ENCODE measurements around the gene RRP8. TPM values are rescaled to one million over a fixed set of nuclear protein-coding genes. Genes with fewer than 3 reads are reported as not detected.

The RRP8 gene
- total RNA-seq, 1 experiment from 2014 or later = 17.4 TPM

GRCh38 chr11:6632116-6633073 is 29.0 kb upstream of the RRP8 start:
- Mint-ChIP-seq H3K9me3 (ENCODE audit: low read depth, unreplicated experiment) (no peaks in the 10 kb centered on the region), H3K27me3 (ENCODE audit: unreplicated experiment) (peaks cover 23% of the 10 kb centered on the region), H3K27ac (ENCODE audit: unreplicated experiment) (no peak overlapping the region), H3K4me3 (ENCODE audit: low read depth, unreplicated experiment) (no peak overlapping the region), H3K36me3 (ENCODE audit: insufficient read depth, unreplicated experiment) (peaks cover 5% of the 10 kb centered on the region), H3K4me1 (ENCODE audit: low read depth, unreplicated experiment) (no peaks in the 10 kb centered on the region)
- DNase-seq = no peak
- CTCF ChIA-PET = no interaction called here
- intact Hi-C loops (cut with micrococcal nuclease; ENCODE audit: unreplicated experiment) = no loop called here
- BruUV-seq (replicated peaks) = no TSS peak
- no peak for TF ChIP-seq CTCF (IDR thresholded peaks at IDR 0.05; ENCODE audit: unreplicated experiment)

GRCh38 chr11:6631361-6631890 is 28.0 kb upstream of the RRP8 start:
- H3K4me3 Mint-ChIP-seq (ENCODE audit: low read depth, unreplicated experiment) = no peak overlapping the region
- TF ChIP-seq CTCF (IDR thresholded peaks at IDR 0.05; ENCODE audit: unreplicated experiment) = no peak
- no peaks in the 10 kb centered on the region for H3K9me3 Mint-ChIP-seq (ENCODE audit: low read depth, unreplicated experiment)
- peaks cover 32% of the 10 kb centered on the region for H3K27me3 Mint-ChIP-seq (ENCODE audit: unreplicated experiment)
- H3K27ac Mint-ChIP-seq (ENCODE audit: unreplicated experiment) = no peak overlapping the region
- no peak for DNase-seq
- H3K4me1 Mint-ChIP-seq (ENCODE audit: low read depth, unreplicated experiment) = no peaks in the 10 kb centered on the region
- peaks cover 5% of the 10 kb centered on the region for H3K36me3 Mint-ChIP-seq (ENCODE audit: insufficient read depth, unreplicated experiment)
- no TSS peak for BruUV-seq (replicated peaks)
- CTCF ChIA-PET = no interaction called here
- intact Hi-C loops (cut with micrococcal nuclease; ENCODE audit: unreplicated experiment) = no loop called here

GRCh38 chr11:6630632-6631291 is 27.3 kb upstream of the RRP8 start:
- TF ChIP-seq CTCF (IDR thresholded peaks at IDR 0.05; ENCODE audit: unreplicated experiment) = no peak
- no peak for DNase-seq
- no TSS peak for BruUV-seq (replicated peaks)
- no peaks in the 10 kb centered on the region for H3K9me3 Mint-ChIP-seq (ENCODE audit: low read depth, unreplicated experiment)
- H3K36me3 Mint-ChIP-seq (ENCODE audit: insufficient read depth, unreplicated experiment) = peaks cover 5% of the 10 kb centered on the region
- no peak overlapping the region for H3K27ac Mint-ChIP-seq (ENCODE audit: unreplicated experiment)
- H3K4me1 Mint-ChIP-seq (ENCODE audit: low read depth, unreplicated experiment) = no peaks in the 10 kb centered on the region
- no peak overlapping the region for H3K4me3 Mint-ChIP-seq (ENCODE audit: low read depth, unreplicated experiment)
- H3K27me3 Mint-ChIP-seq (ENCODE audit: unreplicated experiment) = peaks cover 39% of the 10 kb centered on the region
- intact Hi-C loops (cut with micrococcal nuclease; ENCODE audit: unreplicated experiment) = no loop called here
- CTCF ChIA-PET = no interaction called here

- intact Hi-C loops (cut with micrococcal nuclease; ENCODE audit: unreplicated experiment) = no loop called here
- H3K27ac Mint-ChIP-seq (ENCODE audit: unreplicated experiment) = no peak overlapping the region
- TF ChIP-seq CTCF (IDR thresholded peaks at IDR 0.05; ENCODE audit: unreplicated experiment) = no peak
- no peaks in the 10 kb centered on the region for H3K9me3 Mint-ChIP-seq (ENCODE audit: low read depth, unreplicated experiment)
- CTCF ChIA-PET = no interaction called here
- H3K4me1 Mint-ChIP-seq (ENCODE audit: low read depth, unreplicated experiment) = no peaks in the 10 kb centered on the region
- peaks cover 5% of the 10 kb centered on the region for H3K36me3 Mint-ChIP-seq (ENCODE audit: insufficient read depth, unreplicated experiment)
- no peak overlapping the region for H3K4me3 Mint-ChIP-seq (ENCODE audit: low read depth, unreplicated experiment)
- H3K27me3 Mint-ChIP-seq (ENCODE audit: unreplicated experiment) = peaks cover 39% of the 10 kb centered on the region
- BruUV-seq (replicated peaks) = no TSS peak
- no peak for DNase-seq
Measured at GRCh38 chr11:6629892-6630631, 26.6 kb upstream of the RRP8 start.

Data from Calu3 (cell line).